HepG2 (cell line): ENCODE measurements around the gene CSNK1G1. TPM values are rescaled to one million over a fixed set of nuclear protein-coding genes. Genes with fewer than 3 reads are reported as not detected.

Experiments used
- ATAC-seq: fragments of 200-7000 bp; cut with Tn5 transposase; 3 replicates; pipeline ENCODE4 v1.9.1; 2020; ENCODE audit warnings: mild to moderate bottlenecking, moderate library complexity
- BruUV-seq: library from RNA; stranded (reverse); fragments of 400-500 nt; replicated peaks from 2 replicates; lab custom pipeline; 2021; lab: Mats Ljungman, UMichigan
- CTCF ChIA-PET: fragments of 300-600 bp; formaldehyde crosslinking; extraction: SDS; loops from one replicate; lab custom pipeline; 2021; ENCODE audit warnings: low total read pairs, inconsistent platforms, low intra/inter-chr PET ratio; lab: Yijun Ruan, JAX
- POLR2A ChIA-PET: fragments of 350-600 bp; sonication (Branson Sonifier 250); formaldehyde crosslinking; loops from one replicate; lab custom pipeline; 2020; ENCODE audit warnings: antibody characterized with exemption, inconsistent platforms; lab: Yijun Ruan, JAX
- DNase-seq: peaks from one replicate; pipeline ENCODE4 v3.0.0-alpha.2; 2015; ENCODE audit warnings: low spot score
- FAIRE-seq: peaks from 3 replicates; lab custom pipeline; 2011; peaks lifted over from hg19 to GRCh38; lab: Jason Lieb, UNC
- H2AFZ ChIP-seq: one replicate; pipeline ENCODE4 v1.6.1; 2011; ENCODE audit warnings: low read length, inconsistent platforms
- H3K27ac ChIP-seq: fragments of 300-600 bp; 3 replicates; pipeline ENCODE4 v1.8.0; 2011; ENCODE audit warnings: mixed run types, mild to moderate bottlenecking, mixed read lengths, low read length, inconsistent platforms; ENCODE audit not compliant: insufficient read depth; ENCODE audit errors: extremely low read length
- H3K27me3 ChIP-seq, 2 experiments: fragments of 200-600 bp in 1 of 2; 2 replicates in 1 of 2; 3 replicates in 1 of 2; pipeline versions ENCODE4 v1.6.0 to v1.8.0; 2011; ENCODE audit warnings: low read length in 2 of 2, mild to moderate bottlenecking in 2 of 2, moderate library complexity in 2 of 2, inconsistent platforms in 1 of 2; ENCODE audit not compliant: insufficient read depth in 2 of 2, control insufficient read depth in 1 of 2
- H3K36me3 ChIP-seq, 2 experiments: fragments of 200-600 bp in 1 of 2; replicated peaks in 1 of 2; 2 replicates in 1 of 2; 3 replicates in 1 of 2; pipeline versions ENCODE4 v1.5.1 to v1.8.0; 2011; ENCODE audit warnings: low read length in 2 of 2, inconsistent platforms in 1 of 2; ENCODE audit not compliant: insufficient read depth in 2 of 2, control insufficient read depth in 1 of 2
- H3K4me1 ChIP-seq: 2 replicates; pipeline ENCODE4 v1.5.1; 2012; ENCODE audit warnings: low read length, inconsistent platforms; ENCODE audit not compliant: insufficient read depth
- H3K4me2 ChIP-seq: 2 replicates; pipeline ENCODE4 v1.6.0; 2011; ENCODE audit warnings: low read depth, low read length, inconsistent platforms
- H3K4me3 ChIP-seq, 3 experiments: fragments of 200-600 bp in 1 of 3; sonication (generic), shearing (Covaris generic) in 1 of 3; replicated peaks in 1 of 3; 2 replicates each; pipeline ENCODE4 v1.5.1; 2011 to 2016; ENCODE audit warnings: low read length in 3 of 3, inconsistent platforms in 2 of 3, low read depth in 2 of 3, mild to moderate bottlenecking in 2 of 3, control low read depth in 1 of 3, mixed read lengths in 1 of 3; ENCODE audit not compliant: insufficient read depth in 1 of 3
- H3K79me2 ChIP-seq: one replicate; pipeline ENCODE4 v1.6.1; 2011; ENCODE audit warnings: low read length, inconsistent platforms; ENCODE audit not compliant: insufficient read depth
- H3K9ac ChIP-seq: 2 replicates; pipeline ENCODE4 v1.6.0; 2011; ENCODE audit warnings: mild to moderate bottlenecking, low read depth, low read length, inconsistent platforms; ENCODE audit not compliant: insufficient read depth
- H3K9me3 ChIP-seq: 2 replicates; pipeline ENCODE4 v1.5.1; 2012; ENCODE audit warnings: mild to moderate bottlenecking, low read length
- H4K20me1 ChIP-seq: 2 replicates; pipeline ENCODE4 v1.6.0; 2011; ENCODE audit warnings: inconsistent platforms, mild to moderate bottlenecking, low read length, moderate library complexity; ENCODE audit not compliant: insufficient read depth
- CBFB ChIP-seq: sonication (generic); formaldehyde crosslinking; IDR thresholded peaks from 2 replicates; pipeline ENCODE4 v1.4.0; 2020; ENCODE audit warnings: missing genetic modification reagents
- CEBPB ChIP-seq: IDR thresholded peaks from 2 replicates; pipeline ENCODE4 v1.6.1; 2011; ENCODE audit warnings: low read depth, low read length, improper control_type of control experiment, borderline replicate concordance
- CEBPG ChIP-seq: IDR thresholded peaks from 2 replicates; pipeline ENCODE4 v1.6.1; 2016
- HNRNPUL1 ChIP-seq: fragments of 200-400 bp; formaldehyde crosslinking; IDR thresholded peaks from 2 replicates; pipeline ENCODE4 v1.6.1; 2017; ENCODE audit warnings: low read depth, mild to moderate bottlenecking, low read length, moderate library complexity
- JUND ChIP-seq: sonication (generic); formaldehyde crosslinking; IDR thresholded peaks from 2 replicates; pipeline ENCODE4 v1.8.0; 2022; ENCODE audit warnings: mild to moderate bottlenecking, missing genetic modification reagents
- KDM3A ChIP-seq: IDR thresholded peaks from 2 replicates; pipeline ENCODE4 v1.6.1; 2018; ENCODE audit warnings: low read depth, missing compliant biosample characterization
- MXI1 ChIP-seq: IDR thresholded peaks from 3 replicates; pipeline ENCODE4 v1.6.1; 2012; ENCODE audit warnings: low read depth, low read length, inconsistent platforms, borderline replicate concordance
- NFATC3 ChIP-seq: sonication (generic); formaldehyde crosslinking; IDR thresholded peaks from 2 replicates; pipeline ENCODE4 v1.5.1; 2020; ENCODE audit warnings: mild to moderate bottlenecking, missing genetic modification reagents
- PRPF4 ChIP-seq: fragments of 200-400 bp; formaldehyde crosslinking; IDR thresholded peaks from 2 replicates; pipeline ENCODE4 v1.6.1; 2016; ENCODE audit warnings: low read length, low read depth; ENCODE audit not compliant: poor library complexity, severe bottlenecking
- RARA ChIP-seq: IDR thresholded peaks from 2 replicates; pipeline ENCODE4 v1.6.1; 2016; ENCODE audit warnings: missing genetic modification reagents, missing compliant biosample characterization
- SETDB1 ChIP-seq: sonication (generic); formaldehyde crosslinking; IDR thresholded peaks from 2 replicates; pipeline ENCODE4 v1.5.1; 2020; ENCODE audit warnings: missing genetic modification reagents, mild to moderate bottlenecking, borderline replicate concordance
- YEATS4 ChIP-seq: sonication (generic); formaldehyde crosslinking; IDR thresholded peaks from 2 replicates; pipeline ENCODE4 v1.4.0; 2020; ENCODE audit warnings: missing genetic modification reagents, borderline replicate concordance
- ZNF207 ChIP-seq: fragments of 450-650 bp; IDR thresholded peaks from 2 replicates; pipeline ENCODE4 v1.6.1; 2016; ENCODE audit warnings: antibody characterized with exemption, borderline replicate concordance
- ZNF468 ChIP-seq: sonication (generic); formaldehyde crosslinking; IDR thresholded peaks from 2 replicates; pipeline ENCODE4 v1.8.0; 2022; ENCODE audit warnings: mild to moderate bottlenecking, moderate library complexity, missing genetic modification reagents
- WGBS: methylation state at CpG from one replicate; pipeline ENCODE4 v1.1.6; 2017; ENCODE audit warnings: low lambda C conversion rate; 5-methylcytosine and 5-hydroxymethylcytosine counted together
- in situ Hi-C: cut with HindIII; loops from 2 replicates; pipeline ENCODE4 v1.10.0; 2017; ENCODE audit warnings: low pct_unique_long_range_greater_than_20kb; ENCODE audit not compliant: extremely low pct_ligation_motif_present
- intact Hi-C: fragments of 100-400 bp; cut with micrococcal nuclease; formaldehyde crosslinking; loops from one replicate; pipeline ENCODE4 v1.10.0; 2022; ENCODE audit not compliant: unreplicated experiment
- polyA plus RNA-seq, 8 experiments: library from polyadenylated mRNA; depleted of rRNA in 3 of 8; stranded (reverse) in 7 of 8; unstranded in 1 of 8; fragments of >200 nt; fragmentation: Illumina TruSeq in 4 of 8; extraction: Trizol in 4 of 8; gene quantifications; 2 replicates each; pipeline versions ENCODE4 v1.2.1 to v1.2.3, GENCODE V29; 2011 to 2016; ENCODE audit warnings: low read depth in 4 of 8, missing spikeins in 1 of 8, mixed read lengths in 1 of 8; ENCODE audit not compliant: insufficient read depth in 1 of 8
- total RNA-seq, 5 experiments: library from RNA; depleted of rRNA; stranded (reverse); fragments of >200 nt; fragmentation: Illumina TruSeq; extraction: Trizol; gene quantifications; 2 replicates each; pipeline ENCODE4 v1.2.3, GENCODE V29; 2016; ENCODE audit warnings: low read depth in 1 of 5
- TF ChIP-seq, protein P1 (sequence below): sonication (generic); formaldehyde crosslinking; IDR thresholded peaks from 2 replicates; pipeline ENCODE4 v1.4.0; 2020; ENCODE audit warnings: missing genetic modification reagents, borderline replicate concordance
- TF ChIP-seq, protein P2 (sequence below): sonication (generic); formaldehyde crosslinking; IDR thresholded peaks from 2 replicates; pipeline ENCODE4 v1.9.0; 2021; ENCODE audit warnings: missing genetic modification reagents, borderline replicate concordance
- TF ChIP-seq, protein P3 (sequence below): sonication (generic); formaldehyde crosslinking; IDR thresholded peaks from 2 replicates; pipeline ENCODE4 v1.8.0; 2022; ENCODE audit warnings: low read depth, missing genetic modification reagents

CSNK1G1 gene
- total and polyA plus RNA-seq, 2 of the 13 experiments (the other 11 are each of a cell fraction or from before 2014, with no cell fraction given), result 8.5 to 12.6 TPM

DNA sequence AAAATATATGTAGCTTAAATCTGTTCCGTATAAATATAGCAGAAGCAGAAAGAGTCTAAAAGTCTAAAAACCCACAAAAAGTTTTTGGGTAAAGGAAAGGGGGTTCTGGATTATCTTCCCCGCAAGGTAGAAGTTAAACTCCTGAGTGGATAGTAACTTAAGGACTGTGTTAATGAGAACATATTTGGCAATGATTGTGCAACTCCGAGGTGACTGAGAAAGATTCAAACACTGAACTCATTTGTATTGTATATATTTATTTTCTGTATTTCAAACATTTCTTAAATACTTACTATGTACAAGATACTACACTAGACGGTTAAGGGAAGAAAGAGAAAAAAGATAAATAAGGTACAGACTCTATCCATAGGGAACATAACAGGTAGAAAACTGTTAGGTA is 120.4 kb downstream of the CSNK1G1 start:
- no peak for TF ChIP-seq SETDB1 (CRISPR knock-in tag)
- TF ChIP-seq, protein P1, sequence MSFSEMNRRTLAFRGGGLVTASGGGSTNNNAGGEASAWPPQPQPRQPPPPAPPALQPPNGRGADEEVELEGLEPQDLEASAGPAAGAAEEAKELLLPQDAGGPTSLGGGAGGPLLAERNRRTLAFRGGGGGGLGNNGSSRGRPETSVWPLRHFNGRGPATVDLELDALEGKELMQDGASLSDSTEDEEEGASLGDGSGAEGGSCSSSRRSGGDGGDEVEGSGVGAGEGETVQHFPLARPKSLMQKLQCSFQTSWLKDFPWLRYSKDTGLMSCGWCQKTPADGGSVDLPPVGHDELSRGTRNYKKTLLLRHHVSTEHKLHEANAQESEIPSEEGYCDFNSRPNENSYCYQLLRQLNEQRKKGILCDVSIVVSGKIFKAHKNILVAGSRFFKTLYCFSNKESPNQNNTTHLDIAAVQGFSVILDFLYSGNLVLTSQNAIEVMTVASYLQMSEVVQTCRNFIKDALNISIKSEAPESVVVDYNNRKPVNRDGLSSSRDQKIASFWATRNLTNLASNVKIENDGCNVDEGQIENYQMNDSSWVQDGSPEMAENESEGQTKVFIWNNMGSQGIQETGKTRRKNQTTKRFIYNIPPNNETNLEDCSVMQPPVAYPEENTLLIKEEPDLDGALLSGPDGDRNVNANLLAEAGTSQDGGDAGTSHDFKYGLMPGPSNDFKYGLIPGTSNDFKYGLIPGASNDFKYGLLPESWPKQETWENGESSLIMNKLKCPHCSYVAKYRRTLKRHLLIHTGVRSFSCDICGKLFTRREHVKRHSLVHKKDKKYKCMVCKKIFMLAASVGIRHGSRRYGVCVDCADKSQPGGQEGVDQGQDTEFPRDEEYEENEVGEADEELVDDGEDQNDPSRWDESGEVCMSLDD (CRISPR knock-in tag), result no peak
- no peak for TF ChIP-seq RARA
- TF ChIP-seq KDM3A, result no peak
- no peak for TF ChIP-seq ZNF207
- TF ChIP-seq CEBPG, result peak; percentile 55
- no peak for TF ChIP-seq HNRNPUL1
- no peak for TF ChIP-seq YEATS4 (CRISPR knock-in tag)
- peak; percentile 69 for TF ChIP-seq CEBPB
- no peak for TF ChIP-seq PRPF4
- TF ChIP-seq, protein P2, sequence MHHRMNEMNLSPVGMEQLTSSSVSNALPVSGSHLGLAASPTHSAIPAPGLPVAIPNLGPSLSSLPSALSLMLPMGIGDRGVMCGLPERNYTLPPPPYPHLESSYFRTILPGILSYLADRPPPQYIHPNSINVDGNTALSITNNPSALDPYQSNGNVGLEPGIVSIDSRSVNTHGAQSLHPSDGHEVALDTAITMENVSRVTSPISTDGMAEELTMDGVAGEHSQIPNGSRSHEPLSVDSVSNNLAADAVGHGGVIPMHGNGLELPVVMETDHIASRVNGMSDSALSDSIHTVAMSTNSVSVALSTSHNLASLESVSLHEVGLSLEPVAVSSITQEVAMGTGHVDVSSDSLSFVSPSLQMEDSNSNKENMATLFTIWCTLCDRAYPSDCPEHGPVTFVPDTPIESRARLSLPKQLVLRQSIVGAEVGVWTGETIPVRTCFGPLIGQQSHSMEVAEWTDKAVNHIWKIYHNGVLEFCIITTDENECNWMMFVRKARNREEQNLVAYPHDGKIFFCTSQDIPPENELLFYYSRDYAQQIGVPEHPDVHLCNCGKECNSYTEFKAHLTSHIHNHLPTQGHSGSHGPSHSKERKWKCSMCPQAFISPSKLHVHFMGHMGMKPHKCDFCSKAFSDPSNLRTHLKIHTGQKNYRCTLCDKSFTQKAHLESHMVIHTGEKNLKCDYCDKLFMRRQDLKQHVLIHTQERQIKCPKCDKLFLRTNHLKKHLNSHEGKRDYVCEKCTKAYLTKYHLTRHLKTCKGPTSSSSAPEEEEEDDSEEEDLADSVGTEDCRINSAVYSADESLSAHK, result no peak
- no peak for TF ChIP-seq NFATC3 (CRISPR knock-in tag)
- TF ChIP-seq, protein P3, sequence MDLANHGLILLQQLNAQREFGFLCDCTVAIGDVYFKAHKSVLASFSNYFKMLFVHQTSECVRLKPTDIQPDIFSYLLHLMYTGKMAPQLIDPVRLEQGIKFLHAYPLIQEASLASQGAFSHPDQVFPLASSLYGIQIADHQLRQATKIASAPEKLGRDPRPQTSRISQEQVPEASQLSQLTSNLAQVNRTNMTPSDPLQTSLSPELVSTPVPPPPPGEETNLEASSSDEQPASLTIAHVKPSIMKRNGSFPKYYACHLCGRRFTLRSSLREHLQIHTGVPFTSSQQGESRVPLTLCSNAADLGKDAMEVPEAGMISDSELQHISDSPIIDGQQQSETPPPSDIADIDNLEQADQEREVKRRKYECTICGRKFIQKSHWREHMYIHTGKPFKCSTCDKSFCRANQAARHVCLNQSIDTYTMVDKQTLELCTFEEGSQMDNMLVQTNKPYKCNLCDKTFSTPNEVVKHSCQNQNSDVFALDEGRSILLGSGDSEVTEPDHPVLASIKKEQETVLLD (CRISPR knock-in tag), result no peak
- TF ChIP-seq ZNF468 (CRISPR knock-in tag), result no peak
- TF ChIP-seq JUND, result no peak
- no peak for TF ChIP-seq MXI1
- TF ChIP-seq CBFB (CRISPR knock-in tag), result no peak
- intact Hi-C loops (no loop called here), in situ Hi-C loops (no loop called here)
- Histone ChIP-seq H3K4me2 (no peak overlapping the region), H3K4me1 (peaks cover 13% of the 10 kb centered on the region), H3K27ac (no peak overlapping the region), H3K36me3 (no peaks in the 10 kb centered on the region), H3K27me3 (no peaks in the 10 kb centered on the region), H2AFZ (no peak overlapping the region), H3K9ac (no peak overlapping the region), H3K79me2 (peaks cover 4% of the 10 kb centered on the region), H3K4me3 (no peak overlapping the region), H3K9me3 (no peaks in the 10 kb centered on the region), H4K20me1 (no peaks in the 10 kb centered on the region)
- FAIRE-seq (no peak), ATAC-seq (no peak), DNase-seq (no peak)
- no TSS peak for BruUV-seq
- ChIA-PET POLR2A (interaction anchor here (1.0 kb wide), 1 partner anchor 11 kb away, joined by 5 read pairs; no protein-coding TSS in a partner anchor), CTCF (no interaction called here)
- 84% methylated on average over 4 of the region's 4 CpGs for WGBS
